MM.1S (cell line): Measurements from ENCODE around the gene ATXN1L.

Experiments used
- DNase-seq: peaks from one replicate; pipeline ENCODE4 v3.0.0-alpha.2; 2015
- H2AFZ ChIP-seq: fragments of 300-600 bp; sonication (generic); 2 replicates; pipeline ENCODE4 v1.6.0; 2016; ENCODE audit warnings: antibody characterized with exemption, low read length
- H3F3A ChIP-seq: fragments of 300-600 bp; sonication (generic); 2 replicates; pipeline ENCODE4 v1.6.1; 2016; ENCODE audit warnings: mild to moderate bottlenecking, antibody characterized with exemption, low read length, moderate library complexity, mixed read lengths; ENCODE audit not compliant: insufficient read depth
- H3K27ac ChIP-seq: fragments of 300-600 bp; sonication (generic); 2 replicates; pipeline ENCODE4 v1.5.1; 2016; ENCODE audit warnings: mild to moderate bottlenecking, low read length
- H3K27me3 ChIP-seq: fragments of 300-600 bp; sonication (generic); replicated peaks from 2 replicates; pipeline ENCODE4 v1.6.0; 2016; ENCODE audit warnings: low read length; ENCODE audit not compliant: insufficient read depth
- H3K36me3 ChIP-seq: fragments of 300-600 bp; sonication (generic); replicated peaks from 2 replicates; pipeline ENCODE4 v1.6.1; 2016; ENCODE audit warnings: mild to moderate bottlenecking, low read length, mixed read lengths; ENCODE audit not compliant: insufficient read depth
- H3K4me1 ChIP-seq: fragments of 300-600 bp; sonication (generic); 2 replicates; pipeline ENCODE4 v1.6.1; 2016; ENCODE audit warnings: low read length, mixed read lengths
- H3K4me2 ChIP-seq: fragments of 300-600 bp; sonication (generic); 2 replicates; pipeline ENCODE4 v1.6.0; 2016; ENCODE audit warnings: low read depth, low read length
- H3K4me3 ChIP-seq: fragments of 300-600 bp; sonication (generic); 2 replicates; pipeline ENCODE4 v1.5.1; 2016; ENCODE audit warnings: low read length, mixed read lengths
- H3K79me2 ChIP-seq: fragments of 300-600 bp; sonication (generic); 2 replicates; pipeline ENCODE4 v1.6.1; 2016; ENCODE audit warnings: mixed run types, low read length, mixed read lengths
- H3K9ac ChIP-seq: fragments of 300-600 bp; sonication (generic); 2 replicates; pipeline ENCODE4 v1.6.1; 2016; ENCODE audit warnings: low read length, mixed read lengths
- H3K9me2 ChIP-seq: fragments of 300-600 bp; sonication (generic); replicated peaks from 2 replicates; pipeline ENCODE4 v1.6.1; 2016; ENCODE audit warnings: mild to moderate bottlenecking, low read length, mixed read lengths; ENCODE audit not compliant: insufficient read depth
- H3K9me3 ChIP-seq: fragments of 300-600 bp; sonication (generic); replicated peaks from 2 replicates; pipeline ENCODE4 v1.6.1; 2016; ENCODE audit warnings: mild to moderate bottlenecking, low read length, mixed read lengths; ENCODE audit not compliant: insufficient read depth
- H4K20me1 ChIP-seq: fragments of 300-600 bp; sonication (generic); 2 replicates; pipeline ENCODE4 v1.6.1; 2016; ENCODE audit warnings: mild to moderate bottlenecking, low read length, moderate library complexity, mixed read lengths; ENCODE audit not compliant: insufficient read depth
- CTCF ChIP-seq: fragments of 300-600 bp; sonication (generic); IDR thresholded peaks from 2 replicates; pipeline ENCODE4 v1.5.1; 2016; ENCODE audit warnings: antibody characterized with exemption, low read length, mixed read lengths
- EZH2 ChIP-seq: fragments of 300-600 bp; sonication (generic); optimal IDR thresholded peaks from 2 replicates; pipeline ENCODE3; 2017; ENCODE audit warnings: low read depth, mild to moderate bottlenecking, antibody characterized with exemption, low read length, mixed read lengths
- EZH2phosphoT487 ChIP-seq: fragments of 300-600 bp; sonication (generic); IDR thresholded peaks from 2 replicates; pipeline ENCODE4 v1.6.1; 2018; ENCODE audit warnings: antibody characterized with exemption, low read length

The ATXN1L gene

GRCh38 chr16:71834291-71834690 lies 11.5 kb upstream of the ATXN1L start:
- Histone ChIP-seq H3K4me3 (no peak overlapping the region), H3K27me3 (no peaks in the 10 kb centered on the region), H3K9me2 (no peaks in the 10 kb centered on the region), H3K4me2 (no peak overlapping the region), H3K79me2 (no peaks in the 10 kb centered on the region), H3K4me1 (no peaks in the 10 kb centered on the region), H3F3A (no peaks in the 10 kb centered on the region), H3K36me3 (no peaks in the 10 kb centered on the region), H3K9me3 (no peaks in the 10 kb centered on the region), H3K9ac (no peak overlapping the region), H4K20me1 (no peaks in the 10 kb centered on the region), H2AFZ (no peak overlapping the region), H3K27ac (no peak overlapping the region)
- TF ChIP-seq EZH2phosphoT487 (no peak), CTCF (no peak), EZH2 (no peak)
- DNase-seq: no peak

- H3K4me3 ChIP-seq: no peak overlapping the region
- no peaks in the 10 kb centered on the region for H3K9me2 ChIP-seq
- H3K79me2 ChIP-seq: no peaks in the 10 kb centered on the region
- no peaks in the 10 kb centered on the region for H3F3A ChIP-seq
- H4K20me1 ChIP-seq: no peaks in the 10 kb centered on the region
- H2AFZ ChIP-seq: no peak overlapping the region
- no peak overlapping the region for H3K27ac ChIP-seq
- no peak for DNase-seq
- H3K4me1 ChIP-seq: peaks cover under 1% of the 10 kb centered on the region; the same call in 1 of the 2 replicates
- H3K9ac ChIP-seq: no peak overlapping the region
- H3K36me3 ChIP-seq: no peaks in the 10 kb centered on the region
- H3K9me3 ChIP-seq: no peaks in the 10 kb centered on the region
- TF ChIP-seq CTCF (no peak), EZH2 (no peak), EZH2phosphoT487 (no peak)
- H3K4me2 ChIP-seq: no peak overlapping the region
- no peaks in the 10 kb centered on the region for H3K27me3 ChIP-seq
Observed at GRCh38 chr16:71837150-71837549, 8.6 kb upstream of the ATXN1L start.

- H3F3A ChIP-seq: peaks cover 21% of the 10 kb centered on the region
- no peak overlapping the region for H3K4me3 ChIP-seq
- H3K79me2 ChIP-seq: 0 out of 2 replicates have a peak, but pooled peaks cover 4% of the 10 kb centered on the region
- H3K4me1 ChIP-seq: peaks cover 28% of the 10 kb centered on the region
- H3K36me3 ChIP-seq: no peaks in the 10 kb centered on the region
- no peaks in the 10 kb centered on the region for H4K20me1 ChIP-seq
- H3K4me2 ChIP-seq: no peak overlapping the region
- DNase-seq: no peak
- TF ChIP-seq EZH2phosphoT487: no peak
- no peak for TF ChIP-seq CTCF
- no peak for TF ChIP-seq EZH2
- H3K27ac ChIP-seq: no peak overlapping the region
- H3K27me3 ChIP-seq: no peaks in the 10 kb centered on the region
- H3K9me3 ChIP-seq: no peaks in the 10 kb centered on the region
- H2AFZ ChIP-seq: no peak overlapping the region
- H3K9ac ChIP-seq: no peak overlapping the region
- H3K9me2 ChIP-seq: no peaks in the 10 kb centered on the region
Observed at GRCh38 chr16:71840052-71840451, 5.7 kb upstream of the ATXN1L start.
